UCSD-AML1 (cell line): ENCODE data around the gene SCAMP2.
"Not testable (repeated sequence)": the region's sequence is repeated elsewhere in the genome, so short reads cannot be mapped to it uniquely, and the experiment has no call there.

Source experiments
- DNase-seq: peaks from one replicate; lab custom pipeline; 2025; ENCODE audit not compliant: unreplicated experiment; lab: John Stamatoyannopoulos, UW

The SCAMP2 gene

DNA sequence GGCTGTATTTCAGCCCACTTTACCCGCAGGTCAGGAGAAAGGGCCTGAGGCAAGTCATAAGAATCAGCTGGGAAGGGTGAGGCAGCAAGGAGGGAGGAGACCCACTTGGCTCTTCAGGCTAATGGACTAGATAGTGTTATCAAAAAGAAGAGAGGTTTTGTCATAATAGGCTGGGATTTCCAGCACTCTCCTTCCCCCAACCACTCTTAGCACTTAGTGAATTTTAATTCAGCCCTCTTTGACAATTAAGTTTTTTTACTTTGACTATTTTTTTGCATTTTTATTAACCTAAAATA lies 17.4 kb upstream of the SCAMP2 start:
- DNase-seq, result no peak

DNA sequence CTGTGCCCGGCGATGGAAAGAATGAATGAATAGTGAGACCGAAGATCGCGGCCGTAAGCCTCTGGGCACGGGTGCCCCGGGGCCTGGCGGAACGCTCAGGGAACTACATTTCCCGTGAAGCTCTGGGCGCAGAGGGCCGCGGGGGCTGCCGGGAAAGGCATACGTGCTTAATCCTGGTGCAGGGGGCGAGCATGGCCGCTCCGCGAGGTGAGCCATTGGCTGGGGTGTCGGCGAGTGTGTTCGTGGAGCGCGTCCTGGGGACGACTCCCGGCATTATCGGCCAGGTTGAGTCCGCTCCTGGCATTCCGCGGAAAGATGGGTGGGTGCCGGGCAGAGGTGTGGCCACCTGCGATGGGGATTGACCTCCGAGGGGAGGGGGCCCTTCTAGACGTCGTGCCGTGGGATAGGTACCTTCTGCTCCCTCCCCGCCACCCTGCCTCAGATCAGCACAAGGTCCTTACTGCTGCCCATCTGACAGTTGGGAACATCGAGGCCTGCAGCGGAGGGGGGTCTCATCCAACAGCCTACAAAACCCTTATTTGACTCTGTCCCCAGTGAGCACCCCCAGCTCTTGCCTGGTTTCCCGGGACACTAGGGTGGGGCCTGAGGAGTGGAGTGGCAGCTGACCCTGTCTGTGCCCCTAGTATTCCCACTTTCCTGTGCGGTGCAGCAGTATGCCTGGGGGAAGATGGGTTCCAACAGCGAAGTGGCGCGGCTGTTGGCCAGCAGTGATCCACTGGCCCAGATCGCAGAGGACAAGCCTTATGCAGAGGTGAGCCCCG lies 16.9 kb upstream of the SCAMP2 start, which contains the start of gene MPI:
TSS of gene MPI (plus strand) at position 160 of the 782 bp plus-strand sequence. CDS start at position 192, 32 bp downstream.
- peak; percentile 85 for DNase-seq

- DNase-seq, result peak; percentile 67
These were observed 16.3 kb upstream of the SCAMP2 start for GRCh38 chr15:74889390-74889882.

DNA sequence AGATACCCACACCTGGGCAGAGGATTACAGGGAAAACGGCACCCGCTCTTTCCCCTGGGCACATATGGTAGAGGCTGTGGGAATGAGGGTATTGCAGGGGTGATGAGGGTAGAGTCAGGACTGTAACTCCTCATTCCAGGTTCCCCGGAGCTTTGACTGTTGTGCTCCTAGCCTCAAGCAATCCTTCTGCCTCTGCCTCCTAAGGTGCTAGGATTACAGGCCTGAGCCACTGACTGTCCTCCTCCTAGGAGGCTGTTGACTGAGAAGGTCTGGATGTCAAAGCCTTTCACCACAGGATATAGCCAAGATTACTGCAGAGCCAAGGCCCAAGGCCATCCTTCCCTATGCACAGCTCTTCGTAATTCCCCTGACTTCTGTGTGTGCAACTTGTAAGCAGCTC lies 15.6 kb upstream of the SCAMP2 start:
- DNase-seq, result no peak

DNA sequence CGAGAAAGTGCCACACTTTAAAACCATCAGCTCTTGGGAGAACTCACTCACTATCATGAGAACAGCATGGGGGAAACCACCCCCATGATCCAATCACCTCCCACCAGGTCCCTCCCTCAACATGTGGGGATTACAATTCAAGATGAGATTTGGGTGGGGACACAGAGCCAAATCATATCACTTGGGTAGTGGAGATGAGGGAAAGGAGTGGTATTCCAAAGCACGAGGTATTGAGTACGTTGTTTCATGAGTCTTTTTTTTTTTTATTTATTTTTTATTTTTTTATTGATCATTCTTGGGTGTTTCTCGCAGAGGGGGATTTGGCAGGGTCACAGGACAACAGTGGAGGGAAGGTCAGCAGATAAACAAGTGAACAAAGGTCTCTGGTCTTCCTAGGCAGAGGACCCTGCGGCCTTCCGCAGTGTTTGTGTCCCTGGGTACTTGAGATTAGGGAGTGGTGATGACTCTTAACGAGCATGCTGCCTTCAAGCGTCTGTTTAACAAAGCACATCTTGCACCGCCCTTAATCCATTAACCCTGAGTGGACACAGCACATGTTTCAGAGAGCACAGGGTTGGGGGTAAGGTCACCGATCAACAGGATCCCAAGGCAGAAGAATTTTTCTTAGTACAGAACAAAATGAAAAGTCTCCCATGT lies 14.5 kb upstream of the SCAMP2 start:
- not testable (repeated sequence) for DNase-seq

DNA sequence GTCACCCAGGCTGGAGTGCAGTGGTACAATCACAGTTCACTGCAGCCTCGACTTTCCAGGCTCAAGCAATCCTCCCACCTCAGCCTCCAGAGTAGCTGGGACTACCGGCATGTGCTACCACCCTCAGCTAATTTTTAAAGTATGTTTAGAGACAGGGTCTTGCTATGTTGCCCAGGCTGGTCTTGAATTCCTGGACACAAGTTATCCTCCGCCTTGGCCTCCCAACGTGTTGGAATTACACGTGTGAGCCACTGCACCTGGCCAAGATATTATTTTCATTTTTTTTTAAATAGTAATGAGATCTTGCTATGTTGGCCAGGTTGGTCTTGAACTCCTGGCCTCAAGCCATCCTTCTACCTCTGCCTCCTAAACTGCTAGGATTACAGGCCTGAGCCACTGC lies 12.3 kb upstream of the SCAMP2 start:
- no peak for DNase-seq

GRCh38 chr15:74884428-74885223 lies 11.5 kb upstream of the SCAMP2 start:
- DNase-seq, result no peak

DNA sequence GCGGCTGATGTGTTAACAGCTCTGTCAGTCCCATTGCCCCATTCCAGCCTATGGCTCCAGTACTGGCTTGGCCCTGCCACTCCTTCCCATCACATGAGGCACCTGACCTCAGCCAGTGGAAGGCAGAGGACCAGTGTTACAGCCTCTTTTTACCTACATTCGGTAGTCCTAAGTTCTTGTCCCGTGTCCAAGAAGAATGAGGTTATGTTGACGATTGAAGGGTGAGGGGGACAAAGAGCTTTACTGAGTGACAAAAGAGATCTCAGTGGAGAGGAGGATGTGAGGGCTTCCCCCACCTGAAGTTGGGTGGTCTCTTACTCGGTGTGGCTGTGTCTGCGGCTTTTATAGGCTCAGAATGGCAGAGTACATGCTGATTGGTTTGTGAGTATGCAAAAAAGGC lies 9.4 kb upstream of the SCAMP2 start:
- no peak for DNase-seq

DNA sequence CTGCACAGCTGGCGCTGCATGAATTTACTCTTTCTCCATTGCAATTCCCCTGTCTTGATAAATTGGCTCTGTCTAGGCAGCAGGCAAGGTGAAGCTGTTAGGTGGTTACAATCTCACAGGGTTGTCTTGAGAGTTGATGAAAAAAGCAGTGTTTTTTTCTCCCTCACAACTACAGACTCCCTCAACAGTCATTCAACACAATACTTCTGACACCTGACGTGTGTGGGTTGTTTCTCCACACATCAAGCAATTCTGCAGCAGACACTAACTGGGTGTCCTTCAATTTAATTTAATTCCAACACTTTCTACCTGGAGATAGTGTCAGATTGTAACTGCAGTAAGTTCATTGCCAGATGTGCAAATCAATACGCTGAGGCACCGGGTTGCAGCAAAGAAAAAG lies 5.1 kb upstream of the SCAMP2 start:
- no peak for DNase-seq

GRCh38 chr15:74873756-74874424 lies 725 bp upstream of the SCAMP2 start:
- DNase-seq, result no peak

DNA sequence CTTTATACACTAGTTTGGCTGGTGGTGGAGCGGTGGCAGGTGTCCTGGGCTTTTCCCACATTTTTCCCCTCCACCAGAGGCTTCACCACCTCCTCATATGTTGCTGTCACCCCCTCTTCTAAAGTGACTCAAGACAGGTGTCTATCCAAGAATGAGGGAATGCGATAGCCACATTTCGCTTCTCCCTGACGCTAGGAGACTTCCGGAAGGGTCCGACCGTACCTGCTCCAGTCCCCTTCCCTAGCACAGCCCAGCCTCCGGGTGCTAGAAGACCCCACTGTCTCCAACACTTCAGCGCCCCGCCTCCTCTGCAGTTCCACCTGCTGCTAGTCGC lies 496 bp downstream of the SCAMP2 start:
- DNase-seq, result no peak

DNA sequence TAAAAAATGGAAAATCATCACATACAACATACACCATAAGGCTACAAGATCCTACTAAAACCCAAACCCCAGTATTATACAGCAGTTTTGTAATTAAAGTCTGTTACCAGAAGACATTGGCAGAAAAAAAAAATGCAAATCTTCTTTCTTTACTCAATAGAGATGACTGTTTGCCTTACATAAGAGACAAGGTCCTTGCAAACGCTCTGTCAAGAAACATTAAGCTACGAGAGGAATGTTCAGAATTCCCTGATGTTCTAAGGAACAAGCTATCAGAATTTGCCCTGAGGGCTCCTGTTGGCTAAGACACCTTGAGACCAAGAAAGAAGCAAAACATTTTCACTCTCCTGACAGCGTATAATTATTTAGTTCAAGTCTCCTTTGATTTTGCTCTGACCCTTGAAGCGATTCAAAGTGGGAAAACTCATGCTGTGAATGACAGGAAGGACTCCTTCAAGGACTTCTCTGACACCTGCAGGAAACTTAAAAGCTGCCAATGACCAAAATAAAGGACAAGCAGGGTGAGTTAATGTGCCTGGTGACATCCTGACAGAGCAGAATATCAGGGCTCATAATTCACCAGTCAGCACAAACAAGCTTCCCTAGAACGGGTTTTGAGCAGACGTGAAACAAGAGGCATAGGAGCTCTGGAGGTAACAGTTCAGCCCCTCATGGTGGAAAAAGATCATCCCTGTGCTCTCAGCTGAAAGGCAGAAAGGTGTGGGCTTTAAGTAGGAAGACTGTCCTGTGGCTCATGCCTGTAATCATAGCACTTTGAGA lies 2.5 kb downstream of the SCAMP2 start:
- peak; percentile 19 for DNase-seq

GRCh38 chr15:74869726-74870407 lies 3.3 kb downstream of the SCAMP2 start:
- DNase-seq, result peak; percentile 92

- DNase-seq, result no peak
These were observed 3.8 kb downstream of the SCAMP2 start for GRCh38 chr15:74869372-74869725.

GRCh38 chr15:74868059-74868458 lies 5.1 kb downstream of the SCAMP2 start:
- peak; percentile 79 for DNase-seq

DNA sequence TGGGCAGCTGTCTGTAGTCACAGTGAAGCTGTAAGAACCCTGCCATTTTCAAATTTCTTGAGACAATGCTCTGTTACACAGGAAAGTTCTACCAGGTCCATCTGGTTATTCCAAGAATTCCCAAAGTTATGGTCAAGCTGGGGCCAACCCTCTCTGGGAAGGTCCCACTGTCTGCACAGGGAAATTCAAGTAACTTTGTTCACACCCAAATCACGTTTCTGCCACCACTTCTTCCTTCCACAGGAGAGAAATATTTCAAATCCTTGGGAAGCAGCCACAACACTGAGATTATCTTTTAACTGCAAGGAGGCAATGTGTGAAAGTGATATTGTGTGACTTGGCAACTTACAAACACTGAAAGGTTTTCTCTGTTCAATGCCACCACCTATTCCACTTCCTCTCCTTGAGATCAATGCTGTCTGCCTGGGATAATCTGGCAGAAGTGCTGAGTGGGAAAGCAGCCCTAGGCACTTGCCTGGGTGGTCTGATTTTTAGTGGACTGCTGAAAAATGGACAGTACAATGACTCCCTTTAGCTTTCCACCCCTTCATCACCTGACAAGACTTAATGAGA lies 5.6 kb downstream of the SCAMP2 start:
- no peak for DNase-seq

- DNase-seq, result no peak
These were observed 7.1 kb downstream of the SCAMP2 start for GRCh38 chr15:74866090-74866489.

- no peak for DNase-seq
These were observed 7.8 kb downstream of the SCAMP2 start for GRCh38 chr15:74865316-74865715.

DNA sequence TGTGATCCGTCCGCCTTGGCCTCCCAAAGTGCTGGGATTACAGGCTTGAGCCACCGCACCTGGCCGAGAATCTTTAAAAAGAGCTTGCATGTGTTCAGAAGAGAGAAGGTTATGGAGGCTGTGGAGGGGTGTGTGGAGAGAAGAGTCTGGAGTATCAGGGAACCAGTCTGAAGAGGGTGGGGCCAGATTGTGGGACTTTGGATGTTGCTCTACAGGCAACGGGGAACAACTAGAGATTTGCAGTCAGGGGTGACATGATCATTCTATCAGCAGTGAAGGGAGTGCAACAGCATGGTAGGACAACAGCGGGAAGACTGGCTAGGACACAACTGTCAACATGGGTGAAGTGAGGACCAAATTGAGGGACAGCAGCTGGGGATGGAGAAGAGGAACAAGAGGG lies 8.9 kb downstream of the SCAMP2 start:
- no peak for DNase-seq
